Subcutaneous preadipocyte (primary cell): Measurements from ENCODE around the gene SLC9B1. TPM values are rescaled to one million over a fixed set of nuclear protein-coding genes. Genes with fewer than 3 reads are reported as not detected.

ENCODE experiments used
- total RNA-seq: library from RNA; depleted of rRNA; stranded (reverse); fragments of >200 nt; gene quantifications from 2 replicates; pipeline ENCODE4 v1.2.3, GENCODE V29; 2012

Gene SLC9B1, protein sequence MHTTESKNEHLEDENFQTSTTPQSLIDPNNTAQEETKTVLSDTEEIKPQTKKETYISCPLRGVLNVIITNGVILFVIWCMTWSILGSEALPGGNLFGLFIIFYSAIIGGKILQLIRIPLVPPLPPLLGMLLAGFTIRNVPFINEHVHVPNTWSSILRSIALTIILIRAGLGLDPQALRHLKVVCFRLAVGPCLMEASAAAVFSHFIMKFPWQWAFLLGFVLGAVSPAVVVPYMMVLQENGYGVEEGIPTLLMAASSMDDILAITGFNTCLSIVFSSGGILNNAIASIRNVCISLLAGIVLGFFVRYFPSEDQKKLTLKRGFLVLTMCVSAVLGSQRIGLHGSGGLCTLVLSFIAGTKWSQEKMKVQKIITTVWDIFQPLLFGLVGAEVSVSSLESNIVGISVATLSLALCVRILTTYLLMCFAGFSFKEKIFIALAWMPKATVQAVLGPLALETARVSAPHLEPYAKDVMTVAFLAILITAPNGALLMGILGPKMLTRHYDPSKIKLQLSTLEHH
- total RNA-seq, result 0.59 and 0.73 TPM in 2 replicates

DNA sequence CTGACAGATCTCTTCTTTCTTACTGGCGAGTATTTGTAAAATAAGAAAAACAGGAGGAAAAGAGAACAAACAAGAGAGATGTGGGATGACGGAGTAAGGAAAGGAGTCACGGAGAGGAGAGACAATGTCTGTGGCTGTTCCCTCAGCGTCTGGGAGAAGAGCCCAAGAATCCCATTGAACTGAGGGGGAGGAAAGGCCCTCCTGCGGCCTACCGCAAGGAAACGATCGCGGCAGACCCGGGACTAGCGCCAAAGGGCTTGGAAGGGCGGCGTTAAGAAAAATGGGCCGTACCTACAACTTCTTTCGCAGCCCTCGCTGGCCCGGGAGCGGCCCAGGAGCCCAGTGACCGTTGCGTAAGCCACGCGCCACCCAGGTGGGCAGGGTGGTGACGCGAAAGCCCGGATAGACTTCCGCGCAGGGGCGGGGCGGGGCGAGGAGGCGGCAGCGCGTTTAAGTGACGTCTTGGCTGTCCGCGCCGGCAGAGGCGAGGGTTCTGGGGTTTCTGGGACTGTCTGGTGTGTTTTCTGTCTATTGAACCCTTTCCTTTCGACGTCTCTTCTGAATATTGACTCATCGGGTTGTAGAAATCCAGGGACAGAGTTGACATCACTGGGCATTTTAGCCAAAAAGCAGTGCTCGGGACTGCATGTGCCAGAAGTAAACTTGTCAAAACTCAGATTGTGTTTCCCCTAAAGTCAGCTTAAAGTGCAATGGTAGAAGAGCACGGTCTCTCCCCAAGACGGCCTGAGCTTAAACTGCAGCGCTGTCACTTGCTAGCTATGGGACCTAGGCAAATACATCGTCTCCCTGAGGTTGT lies at the start of gene SLC9B1:
Gene SLC9B1 (minus strand): TSS at position 398 of the 817 bp plus-strand sequence. CDS start 27,994 bp downstream, outside the sequence.

DNA sequence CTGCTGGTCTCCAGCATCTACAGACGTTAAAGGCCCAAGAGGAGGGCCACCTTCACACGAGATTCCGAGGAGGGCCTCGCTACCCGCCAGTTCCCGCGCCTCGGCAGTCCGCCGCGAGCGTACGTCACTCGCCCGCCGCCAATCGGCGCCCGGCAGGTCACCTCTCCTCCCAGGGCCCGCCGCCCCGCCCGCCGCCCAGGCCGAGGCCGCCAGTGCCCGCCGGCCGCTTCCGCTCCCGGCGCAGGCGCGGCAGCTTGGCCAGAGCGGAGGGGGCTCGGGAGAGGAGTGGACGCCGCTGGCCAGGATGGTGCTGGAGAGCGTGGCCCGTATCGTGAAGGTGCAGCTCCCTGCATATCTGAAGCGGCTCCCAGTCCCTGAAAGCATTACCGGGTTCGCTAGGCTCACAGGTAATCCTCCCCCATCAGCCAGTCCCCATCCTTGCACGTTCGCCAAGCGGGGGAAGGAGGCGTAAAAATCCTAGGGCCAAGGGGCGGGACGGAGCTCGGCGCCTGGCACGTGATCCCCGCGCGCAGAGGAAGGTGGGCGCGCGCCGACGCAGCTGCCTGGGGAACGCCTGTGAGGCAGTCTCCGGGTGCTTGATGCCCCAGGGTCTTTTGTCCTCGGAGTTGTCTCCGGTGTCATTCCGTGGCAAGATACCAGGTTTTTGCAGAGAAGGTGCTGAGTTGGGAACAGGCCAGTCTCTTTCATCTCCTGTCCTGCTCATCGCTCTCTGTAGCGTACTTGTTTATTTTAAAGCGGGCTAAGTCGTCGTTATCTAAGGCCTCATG lies 150.5 kb downstream of the SLC9B1 start, which contains the start of gene CISD2:
Gene CISD2 (plus strand): TSS at position 212 of the 788 bp plus-strand sequence. CDS start 93 bp downstream, at position 305.

Other genes starting within 250 kb of the SLC9B1 start
- gene UBE2D3, start 192.2 kb downstream of the SLC9B1 start, total RNA-seq, result 358 and 389 TPM in 2 replicates
- 20.2 and 25.2 TPM in 2 replicates for gene CISD2, start 150.7 kb downstream of the SLC9B1 start, total RNA-seq
- 27.6 and 28.7 TPM in 2 replicates for gene SLC9B2, start 57.1 kb upstream of the SLC9B1 start, total RNA-seq
- 22.1 and 31.2 TPM in 2 replicates for gene BDH2, start 80.1 kb upstream of the SLC9B1 start, total RNA-seq
- gene CENPE, start 178.6 kb upstream of the SLC9B1 start, total RNA-seq, result 25.4 TPM in 2 replicates